OCI-LY3 (cell line): ENCODE results near the gene IL4R.

ENCODE experiments used
- EZH2phosphoT487 ChIP-seq: fragments of 200-600 bp; shearing (Covaris generic); IDR thresholded peaks from 2 replicates; pipeline ENCODE4 v1.6.1; 2018; ENCODE audit warnings: antibody characterized with exemption, mixed run types, low read depth
- TF ChIP-seq, protein P1 (sequence below): fragments of 200-600, 300-600 bp; sonication (generic); IDR thresholded peaks from 2 replicates; pipeline ENCODE4 v1.5.1; 2014; ENCODE audit warnings: antibody characterized with exemption, low read length, low read depth

DNA sequence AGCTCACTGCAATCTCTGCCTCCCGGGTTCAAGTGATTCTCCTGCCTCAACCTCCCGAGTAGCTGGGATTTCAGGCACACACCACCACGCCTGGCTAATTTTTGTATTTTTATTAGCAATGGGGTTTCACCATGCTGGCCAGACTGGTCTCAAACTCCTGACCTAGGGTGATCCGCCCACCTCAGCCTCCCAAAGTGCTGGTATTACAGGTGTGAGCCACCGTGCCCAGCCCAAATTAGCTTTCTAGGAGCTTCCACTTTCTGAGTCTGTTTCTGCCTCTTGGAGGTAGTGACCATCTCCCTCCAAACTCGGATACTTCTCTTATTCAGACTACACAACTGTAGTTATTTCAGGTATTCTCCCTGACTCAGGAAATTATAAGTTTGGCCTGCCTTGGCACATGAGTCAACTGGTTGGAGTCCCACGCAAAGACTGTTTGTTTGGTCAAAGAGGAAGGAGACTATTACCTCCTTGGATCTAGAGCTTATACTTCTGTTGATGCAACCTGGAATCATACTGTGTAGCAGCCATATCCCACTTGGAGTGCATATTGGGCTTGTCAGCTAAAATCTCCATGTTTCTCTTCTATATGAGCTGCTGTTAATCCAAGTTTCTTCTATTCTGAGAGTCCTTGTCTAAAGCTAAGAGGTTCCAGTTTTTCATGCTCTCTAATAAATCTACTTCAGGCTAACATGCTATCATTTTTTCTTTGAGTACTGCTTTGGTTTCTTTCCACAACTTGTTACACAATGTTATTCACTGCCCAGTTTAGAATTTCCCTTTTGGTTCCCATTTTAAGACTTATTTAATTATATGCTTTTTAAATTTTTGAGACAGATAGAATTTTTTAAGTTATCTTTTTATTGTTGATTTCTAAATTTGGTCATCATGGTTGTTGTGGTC is 7.5 kb downstream of the IL4R start:
- TF ChIP-seq, protein P1, sequence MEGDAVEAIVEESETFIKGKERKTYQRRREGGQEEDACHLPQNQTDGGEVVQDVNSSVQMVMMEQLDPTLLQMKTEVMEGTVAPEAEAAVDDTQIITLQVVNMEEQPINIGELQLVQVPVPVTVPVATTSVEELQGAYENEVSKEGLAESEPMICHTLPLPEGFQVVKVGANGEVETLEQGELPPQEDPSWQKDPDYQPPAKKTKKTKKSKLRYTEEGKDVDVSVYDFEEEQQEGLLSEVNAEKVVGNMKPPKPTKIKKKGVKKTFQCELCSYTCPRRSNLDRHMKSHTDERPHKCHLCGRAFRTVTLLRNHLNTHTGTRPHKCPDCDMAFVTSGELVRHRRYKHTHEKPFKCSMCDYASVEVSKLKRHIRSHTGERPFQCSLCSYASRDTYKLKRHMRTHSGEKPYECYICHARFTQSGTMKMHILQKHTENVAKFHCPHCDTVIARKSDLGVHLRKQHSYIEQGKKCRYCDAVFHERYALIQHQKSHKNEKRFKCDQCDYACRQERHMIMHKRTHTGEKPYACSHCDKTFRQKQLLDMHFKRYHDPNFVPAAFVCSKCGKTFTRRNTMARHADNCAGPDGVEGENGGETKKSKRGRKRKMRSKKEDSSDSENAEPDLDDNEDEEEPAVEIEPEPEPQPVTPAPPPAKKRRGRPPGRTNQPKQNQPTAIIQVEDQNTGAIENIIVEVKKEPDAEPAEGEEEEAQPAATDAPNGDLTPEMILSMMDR, result no peak
- TF ChIP-seq EZH2phosphoT487, result no peak
